Measurements from ENCODE around the gene ZNF668. TPM values are rescaled to one million over a fixed set of nuclear protein-coding genes. Genes with fewer than 3 reads are reported as not detected.

The ZNF668 gene
- total and polyA plus RNA-seq, 2 of the 4 experiments (the other 2 are of a cell fraction), result 4.5 to 11.6 TPM

DNA sequence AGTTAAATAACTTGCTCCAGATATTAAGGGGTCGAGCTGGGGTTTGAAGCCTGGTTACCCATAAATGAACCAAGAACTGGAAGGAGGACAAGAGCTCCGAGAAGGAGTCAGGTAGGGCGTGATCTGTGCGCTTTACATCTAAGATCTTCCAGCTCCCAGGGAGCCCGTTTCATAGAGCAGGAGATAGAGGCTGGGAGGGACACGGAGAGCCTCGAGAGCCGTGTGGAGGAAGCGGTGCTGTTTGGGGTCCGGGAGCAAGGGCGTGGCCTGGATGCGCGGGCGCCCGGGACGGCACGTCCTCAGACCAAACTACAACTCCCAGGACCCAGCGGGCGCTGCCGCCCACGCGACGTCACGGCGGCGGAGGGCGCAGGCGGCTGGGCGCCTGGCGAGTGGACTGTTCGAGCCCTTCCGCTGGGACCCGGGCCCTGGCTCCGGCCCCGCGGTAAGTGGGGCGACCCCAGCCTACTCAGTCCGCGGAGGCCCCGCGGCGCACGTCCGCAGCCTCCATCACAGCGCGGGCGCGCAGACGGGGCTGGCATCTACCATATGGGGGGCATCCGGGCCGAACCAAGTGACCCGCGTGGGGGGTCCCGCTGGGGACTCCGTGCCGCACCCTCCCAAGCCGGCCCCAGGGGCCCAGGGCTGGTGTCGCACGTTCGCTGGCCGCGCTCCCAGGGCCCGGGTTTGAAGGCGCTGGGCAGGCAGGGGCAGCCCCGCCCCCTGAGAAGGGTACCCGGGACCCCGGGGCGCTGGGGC, 34.2 kb upstream of the ZNF668 start, which contains the start of gene BCKDK:
Gene BCKDK, plus strand, starts transcription at position 352 of the 759 bp plus-strand sequence. CDS start 838 bp downstream, outside the sequence.
- Histone ChIP-seq H3K18ac (ENCODE audit: low read depth, low read length) (peak within 1 kb of the TSS; percentile 48), H3K79me1 (ENCODE audit: low read depth in 1 of 2, low read length in 2 of 2) (peaks cover 18 to 41% of the 10 kb centered on the region in 2 experiments), H4K91ac (ENCODE audit: insufficient read depth, low read depth, low read length) (peak within 1 kb of the TSS; percentile 92), H3K56ac (ENCODE audit: extremely low read depth, insufficient read depth, low read length) (peak within 1 kb of the TSS; percentile 33; the same call in 1 of the 2 replicates), H4K8ac (ENCODE audit: low read depth in 2 of 2, low read length in 2 of 2) (peak within 1 kb of the TSS; percentile 98 to 100), H2BK5ac (ENCODE audit: low read depth, low read length, poor library complexity, severe bottlenecking) (peak within 1 kb of the TSS; percentile 79), H3K9ac (ENCODE audit: low read depth, low read length) (peak within 1 kb of the TSS; percentile 75), H2AK5ac (ENCODE audit: low read depth, low read length) (peak within 1 kb of the TSS; percentile 90), H3K9me1 (ENCODE audit: insufficient read depth, low read length) (peaks cover 11% of the 10 kb centered on the region; the same call in 1 of the 2 replicates), H3K14ac (replicated peaks; ENCODE audit: low read depth, low read length) (peak within 1 kb of the TSS; percentile 78), H3K9me3 (ENCODE audit: control insufficient read depth, insufficient read depth, low read length) (no peaks in the 10 kb centered on the region), H3K27me3 (ENCODE audit: control insufficient read depth, insufficient read depth, low read length) (no peaks in the 10 kb centered on the region), H3K4me2 (ENCODE audit: low read depth, low read length) (peak within 1 kb of the TSS; percentile 93), H2AK9ac (replicated peaks; ENCODE audit: low read depth, low read length, poor library complexity) (peak within 1 kb of the TSS; percentile 95), H2AFZ (replicated peaks; ENCODE audit: low read length, poor library complexity) (peak within 1 kb of the TSS; percentile 95), H3K23ac (ENCODE audit: low read depth, low read length) (peak within 1 kb of the TSS; percentile 38; the same call in 1 of the 2 replicates), H2BK15ac (ENCODE audit: low read depth, low read length) (no peak within 1 kb of the TSS), H4K5ac (ENCODE audit: low read depth, low read length) (peak within 1 kb of the TSS; percentile 91), H2BK120ac (ENCODE audit: low read depth, low read length) (peak within 1 kb of the TSS; percentile 26; the same call in 1 of the 2 replicates), H4K20me1 (ENCODE audit: insufficient read depth, low read length) (no peaks in the 10 kb centered on the region; the same call in 1 of the 2 replicates), H2BK20ac (ENCODE audit: low read depth, low read length) (no peak within 1 kb of the TSS), H3K27ac (ENCODE audit: insufficient read depth, low read length) (peak within 1 kb of the TSS; percentile 76), H3K4me3 (ENCODE audit: insufficient read depth, low read depth, low read length) (peak within 1 kb of the TSS; percentile 85), H3K36me3 (ENCODE audit: control insufficient read depth, insufficient read depth, low read length) (peaks cover 40% of the 10 kb centered on the region), H3K4me1 (ENCODE audit: control insufficient read depth, insufficient read depth, low read length) (peaks cover 5% of the 10 kb centered on the region), H3K4ac (ENCODE audit: low read depth, low read length) (peak within 1 kb of the TSS; percentile 65)
- ChIA-PET POLR2A (ENCODE audit: unreplicated experiment) (no interaction called here), CTCF (no interaction called here)
- WGBS, 2 experiments (ENCODE audit: extremely low coverage in 2 of 2, insufficient read length in 1 of 2), result 8% methylated on average over 34 of the region's 68 CpGs; no CpG with 5 or more reads in 1 of the 2 experiments
- dilution Hi-C loops (cut with HindIII; ENCODE audit: low sequenced_read_pairs, unreplicated experiment), result no loop called here
- 0 out of 2 replicates have a peak, but pooled peaks have one; percentile 6 for TF ChIP-seq MAZ (IDR thresholded peaks at IDR 0.05; ENCODE audit: borderline replicate concordance, low read depth, low read length)
- no peak for TF ChIP-seq NFE2L2 (IDR thresholded peaks at IDR 0.05; ENCODE audit: low read depth, low read length)
- DNase-seq (peak; percentile 60), ATAC-seq (ENCODE audit: low read depth) (peak; percentile 97)
- intact Hi-C loops (cut with micrococcal nuclease), result no loop called here
- in situ Hi-C loops (cut with MboI; ENCODE audit: low sequenced_read_pairs), result no loop called here
- BruUV-seq (replicated peaks), result no TSS peak

All from IMR-90 (cell line).